Neural progenitor cell (in vitro differentiated cells): ENCODE results near the gene GOSR2. TPM values are rescaled to one million over a fixed set of nuclear protein-coding genes. Genes with fewer than 3 reads are reported as not detected.
"Not testable (repeated sequence)": the region's sequence is repeated elsewhere in the genome, so short reads cannot be mapped to it uniquely, and the experiment has no call there.

ENCODE experiments used
- DNase-seq: peaks from one replicate; pipeline ENCODE4 v3.0.0-alpha.2; 2016; ENCODE audit warnings: low spot score
- H2AFZ ChIP-seq: fragments of 200-600 bp; sonication (generic); replicated peaks from 2 replicates; pipeline ENCODE4 v1.6.1; 2016; ENCODE audit warnings: antibody characterized with exemption
- H3F3A ChIP-seq: fragments of 200-600 bp; sonication (generic); 2 replicates; pipeline ENCODE4 v1.6.1; 2016; ENCODE audit warnings: antibody characterized with exemption, low read depth
- H3K27ac ChIP-seq: fragments of 200-600 bp; sonication (generic); 2 replicates; pipeline ENCODE4 v1.5.1; 2016; ENCODE audit warnings: mild to moderate bottlenecking
- H3K27me3 ChIP-seq: fragments of 200-600 bp; sonication (generic); 2 replicates; pipeline ENCODE4 v1.6.1; 2016; ENCODE audit warnings: mild to moderate bottlenecking, moderate library complexity
- H3K36me3 ChIP-seq: fragments of 200-600 bp; sonication (generic); 2 replicates; pipeline ENCODE4 v1.5.1; 2016
- H3K4me1 ChIP-seq: fragments of 200-600 bp; sonication (generic); 2 replicates; pipeline ENCODE4 v1.6.1; 2016; ENCODE audit warnings: mixed run types
- H3K4me2 ChIP-seq: fragments of 200-600 bp; sonication (generic); 2 replicates; pipeline ENCODE4 v1.6.1; 2016
- H3K4me3 ChIP-seq: fragments of 200-600 bp; sonication (generic); 2 replicates; pipeline ENCODE4 v1.5.1; 2016
- H3K79me2 ChIP-seq: fragments of 200-600 bp; sonication (generic); 2 replicates; pipeline ENCODE4 v1.6.1; 2016; ENCODE audit warnings: low read depth
- H3K9ac ChIP-seq: fragments of 200-600 bp; sonication (generic); 2 replicates; pipeline ENCODE4 v1.6.1; 2016
- H3K9me3 ChIP-seq: fragments of 200-600 bp; sonication (generic); 2 replicates; pipeline ENCODE4 v1.5.1; 2016; ENCODE audit warnings: low read depth
- H4K20me1 ChIP-seq: fragments of 200-600 bp; sonication (generic); 2 replicates; pipeline ENCODE4 v1.6.1; 2016; ENCODE audit warnings: low read depth
- H3K27ac Mint-ChIP-seq: 3 replicates; pipeline ENCODE4 v1.8.0; 2021; ENCODE audit warnings: mixed read lengths
- H3K27me3 Mint-ChIP-seq: 2 replicates; pipeline ENCODE4 v1.8.0; 2022; ENCODE audit warnings: low read depth, mild to moderate bottlenecking, inconsistent platforms, moderate library complexity, mixed read lengths; ENCODE audit not compliant: insufficient read depth
- H3K36me3 Mint-ChIP-seq: 3 replicates; pipeline ENCODE4 v1.8.0; 2021; ENCODE audit warnings: mixed read lengths
- H3K4me1 Mint-ChIP-seq: 3 replicates; pipeline ENCODE4 v1.8.0; 2021; ENCODE audit warnings: mixed read lengths
- H3K4me3 Mint-ChIP-seq: 3 replicates; pipeline ENCODE4 v1.8.0; 2021; ENCODE audit warnings: mild to moderate bottlenecking, moderate library complexity, mixed read lengths
- H3K9me3 Mint-ChIP-seq: 3 replicates; pipeline ENCODE4 v1.8.0; 2020; ENCODE audit warnings: mixed read lengths
- CTCF ChIP-seq: fragments of 200-600 bp; sonication (generic); IDR thresholded peaks from 2 replicates; pipeline ENCODE4 v1.5.1; 2017; ENCODE audit warnings: antibody characterized with exemption, mild to moderate bottlenecking
- EZH2 ChIP-seq: fragments of 200-600 bp; sonication (generic); IDR thresholded peaks from 2 replicates; pipeline ENCODE4 v1.6.1; 2017; ENCODE audit warnings: antibody characterized with exemption, mild to moderate bottlenecking, moderate library complexity
- EZH2phosphoT487 ChIP-seq: fragments of 200-600 bp; sonication (generic); IDR thresholded peaks from 2 replicates; pipeline ENCODE4 v1.6.1; 2017; ENCODE audit warnings: antibody characterized with exemption
- total RNA-seq: library from RNA; depleted of rRNA; stranded (reverse); fragments of >200 nt; gene quantifications from 2 replicates; pipeline ENCODE4 v1.2.3, GENCODE V29; 2015; ENCODE audit warnings: low replicate concordance

The GOSR2 gene
- total RNA-seq, 1 donor from 2014 or later, result 33.6 TPM

GRCh38 chr17:46916623-46917022 lies 6.3 kb upstream of the GOSR2 start:
- Histone ChIP-seq H2AFZ (no peak overlapping the region), H3K4me1 (no peaks in the 10 kb centered on the region), H3F3A (no peaks in the 10 kb centered on the region), H3K9me3 (no peaks in the 10 kb centered on the region), H3K36me3 (no peaks in the 10 kb centered on the region), H3K79me2 (no peaks in the 10 kb centered on the region), H3K4me2 (no peak overlapping the region), H3K4me3 (no peak overlapping the region), H3K27me3 (no peaks in the 10 kb centered on the region), H4K20me1 (no peaks in the 10 kb centered on the region), H3K9ac (no peak overlapping the region), H3K27ac (no peak overlapping the region)
- DNase-seq, result no peak
- no peaks in the 10 kb centered on the region for H3K9me3 Mint-ChIP-seq
- H3K27me3 Mint-ChIP-seq, result peaks cover 6% of the 10 kb centered on the region
- no peak overlapping the region for H3K27ac Mint-ChIP-seq
- TF ChIP-seq EZH2phosphoT487 (no peak), CTCF (no peak), EZH2 (no peak)
- no peaks in the 10 kb centered on the region for H3K4me1 Mint-ChIP-seq
- no peak overlapping the region for H3K4me3 Mint-ChIP-seq
- H3K36me3 Mint-ChIP-seq, result no peaks in the 10 kb centered on the region

- Histone ChIP-seq H3K4me1 (no peaks in the 10 kb centered on the region), H3K4me2 (no peak overlapping the region), H3K27ac (no peak overlapping the region), H3K4me3 (no peak overlapping the region), H3K36me3 (no peaks in the 10 kb centered on the region), H2AFZ (no peak overlapping the region), H3K9me3 (no peaks in the 10 kb centered on the region), H3K9ac (no peak overlapping the region), H3F3A (no peaks in the 10 kb centered on the region), H4K20me1 (no peaks in the 10 kb centered on the region), H3K79me2 (peaks cover 4% of the 10 kb centered on the region), H3K27me3 (no peaks in the 10 kb centered on the region)
- Mint-ChIP-seq H3K4me3 (no peak overlapping the region), H3K27me3 (peaks cover 3% of the 10 kb centered on the region), H3K4me1 (no peaks in the 10 kb centered on the region), H3K27ac (no peak overlapping the region), H3K36me3 (no peaks in the 10 kb centered on the region), H3K9me3 (no peaks in the 10 kb centered on the region)
- no peak for DNase-seq
- TF ChIP-seq EZH2 (no peak), CTCF (no peak), EZH2phosphoT487 (no peak)
These were observed 5.9 kb upstream of the GOSR2 start for GRCh38 chr17:46917041-46917440.

DNA sequence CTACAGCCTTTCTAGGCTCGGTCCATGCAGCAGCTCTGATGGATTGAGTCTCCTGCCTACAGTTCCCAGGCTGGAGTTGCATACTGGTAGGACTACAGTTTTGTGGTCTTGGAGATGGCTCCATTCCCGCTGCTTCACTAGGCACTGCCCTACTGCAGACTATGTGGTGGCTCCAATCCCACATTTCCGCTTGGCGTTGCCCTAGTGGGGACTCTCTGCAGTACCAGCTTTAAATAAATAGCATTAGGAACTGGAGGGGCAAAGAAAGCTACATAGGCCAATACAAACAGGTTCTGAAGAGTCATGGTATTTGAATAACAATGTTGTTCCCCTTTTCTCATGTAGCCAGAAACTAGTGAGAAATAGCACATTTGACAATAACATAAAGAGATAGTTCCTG lies 5.4 kb upstream of the GOSR2 start:
- no peaks in the 10 kb centered on the region for H4K20me1 ChIP-seq
- no peaks in the 10 kb centered on the region for H3K9me3 Mint-ChIP-seq
- H3K4me3 Mint-ChIP-seq, result no peak overlapping the region
- no peak overlapping the region for H2AFZ ChIP-seq
- no peaks in the 10 kb centered on the region for H3K27me3 ChIP-seq
- no peak for DNase-seq
- peaks cover 2% of the 10 kb centered on the region for H3F3A ChIP-seq
- no peaks in the 10 kb centered on the region for H3K4me1 Mint-ChIP-seq
- H3K27ac Mint-ChIP-seq, result no peak overlapping the region
- H3K27ac ChIP-seq, result no peak overlapping the region
- H3K27me3 Mint-ChIP-seq, result peaks cover 2% of the 10 kb centered on the region
- H3K9ac ChIP-seq, result no peak overlapping the region
- peaks cover 9% of the 10 kb centered on the region for H3K79me2 ChIP-seq
- H3K9me3 ChIP-seq, result no peaks in the 10 kb centered on the region
- H3K4me3 ChIP-seq, result no peak overlapping the region
- H3K4me1 ChIP-seq, result no peaks in the 10 kb centered on the region
- H3K36me3 ChIP-seq, result no peaks in the 10 kb centered on the region
- no peaks in the 10 kb centered on the region for H3K36me3 Mint-ChIP-seq
- H3K4me2 ChIP-seq, result no peak overlapping the region
- no peak for TF ChIP-seq EZH2
- no peak for TF ChIP-seq CTCF
- no peak for TF ChIP-seq EZH2phosphoT487

- H4K20me1 ChIP-seq, result peaks cover 30% of the 10 kb centered on the region
- H3K27me3 Mint-ChIP-seq, H3K27ac ChIP-seq, H3K36me3 Mint-ChIP-seq, H3K4me1 ChIP-seq, H3K27me3 ChIP-seq, H3K9me3 Mint-ChIP-seq, H2AFZ ChIP-seq, H3K27ac Mint-ChIP-seq, H3K9me3 ChIP-seq, H3K36me3 ChIP-seq, DNase-seq, H3K9ac ChIP-seq: not testable (repeated sequence)
- Mint-ChIP-seq H3K4me1 (peaks cover 13% of the 10 kb centered on the region), H3K4me3 (peak overlapping the region; percentile 92)
- H3K79me2 ChIP-seq, result peaks cover 48% of the 10 kb centered on the region
- H3K4me3 ChIP-seq, result peak overlapping the region; percentile 83
- H3K4me2 ChIP-seq, result peak overlapping the region; percentile 80
- peaks cover 12% of the 10 kb centered on the region for H3F3A ChIP-seq
These were observed 998 bp upstream of the GOSR2 start for GRCh38 chr17:46921962-46922361.
